ENCODE measurements around the gene WFIKKN1.

WFIKKN1 gene

DNA sequence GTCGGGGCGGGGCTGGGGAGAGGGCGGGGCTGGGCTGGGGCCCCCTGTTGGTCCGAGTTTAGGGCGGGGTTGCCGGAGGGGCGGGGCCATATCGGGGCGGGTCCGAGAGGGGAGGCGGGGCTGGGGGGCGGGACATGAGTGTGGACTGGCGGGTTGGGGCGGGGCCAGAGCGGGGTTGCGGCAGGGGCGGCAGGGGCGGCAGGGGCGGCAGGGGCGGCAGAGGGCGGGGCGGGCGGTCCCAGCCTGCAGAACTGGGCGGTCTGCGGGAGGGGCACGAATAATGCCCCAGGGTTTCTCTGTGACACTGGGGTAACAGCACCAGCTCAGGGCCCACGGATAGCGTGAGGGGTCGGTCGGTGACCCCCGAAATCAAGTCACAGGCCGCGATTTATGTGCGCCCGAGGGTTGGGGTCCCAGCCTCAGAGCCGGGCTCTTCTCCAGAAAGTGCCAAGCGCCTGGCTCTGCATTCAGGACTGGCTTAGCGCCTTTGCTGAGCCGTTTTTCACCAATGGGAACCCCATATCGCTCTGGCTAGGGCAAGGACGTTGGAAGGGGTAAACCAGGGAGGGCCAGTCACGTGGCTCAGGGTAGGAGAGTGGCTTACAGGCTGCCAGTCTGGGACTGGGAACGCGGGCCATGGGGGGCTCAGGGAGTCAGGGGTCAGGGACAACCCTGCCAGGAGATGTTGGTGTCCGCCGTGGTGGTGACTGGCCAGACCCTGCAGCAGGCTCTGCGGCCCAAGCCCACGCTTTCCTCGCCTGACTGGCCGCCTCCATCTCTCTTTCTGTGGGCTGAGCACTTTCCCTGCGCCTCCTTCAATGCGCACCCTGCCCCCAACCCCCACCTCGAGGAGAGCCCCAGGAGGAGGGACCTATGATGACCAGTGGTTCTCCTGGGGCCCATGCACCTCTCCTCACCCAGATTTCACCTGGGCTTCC, 6.6 kb downstream of the WFIKKN1 start:
- Histone ChIP-seq H3K4me1 (ENCODE audit: control insufficient read depth, insufficient read depth, low read length) (peaks cover 31% of the 10 kb centered on the region), H3K27ac (ENCODE audit: insufficient read depth, low read depth, low read length, poor library complexity, severe bottlenecking) (peak overlapping the region; percentile 55), H3K9me3 (ENCODE audit: control insufficient read depth, low read length) (no peaks in the 10 kb centered on the region), H3K27me3 (ENCODE audit: control insufficient read depth, insufficient read depth, low read length, poor library complexity, severe bottlenecking) (peaks cover 15% of the 10 kb centered on the region), H3K4me3 (ENCODE audit: insufficient read depth, low read depth, low read length) (peak overlapping the region; percentile 77), H3K36me3 (ENCODE audit: control insufficient read depth, insufficient read depth, low read length) (no peaks in the 10 kb centered on the region)
- WGBS, 2 experiments, result 28 to 29% methylated on average over 53 of the region's 53 CpGs

DNA sequence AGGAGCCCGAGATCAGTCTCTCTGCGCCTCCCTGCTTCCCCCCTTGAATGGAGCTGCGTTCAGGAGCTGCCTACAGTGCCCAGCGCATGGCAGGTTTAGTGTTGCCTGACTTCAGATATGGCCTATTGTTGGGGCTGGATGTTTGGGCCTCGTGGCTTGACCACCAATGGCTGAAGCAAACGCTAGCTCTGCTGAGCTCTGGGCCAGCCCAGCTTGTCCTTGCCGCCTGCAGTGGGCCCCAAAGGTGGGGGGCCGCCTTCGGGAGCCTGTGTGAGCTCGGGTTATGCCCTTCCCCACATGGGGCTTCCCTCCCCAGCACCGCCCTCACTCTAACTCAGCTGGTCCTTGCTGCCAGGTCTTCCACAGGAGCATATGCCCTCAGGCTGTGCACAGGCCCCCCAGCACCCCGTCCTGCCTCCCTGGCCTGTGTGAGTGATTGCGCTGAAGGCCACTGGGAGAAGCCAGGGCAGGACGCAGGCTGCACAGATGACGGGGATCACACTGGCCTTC, 7.3 kb downstream of the WFIKKN1 start:
- Histone ChIP-seq H3K4me3 (ENCODE audit: insufficient read depth, low read depth, low read length) (no peak overlapping the region), H3K27ac (ENCODE audit: insufficient read depth, low read depth, low read length, poor library complexity, severe bottlenecking) (no peak overlapping the region), H3K4me1 (ENCODE audit: control insufficient read depth, insufficient read depth, low read length) (peaks cover 30% of the 10 kb centered on the region), H3K36me3 (ENCODE audit: control insufficient read depth, insufficient read depth, low read length) (no peaks in the 10 kb centered on the region), H3K27me3 (ENCODE audit: control insufficient read depth, insufficient read depth, low read length, poor library complexity, severe bottlenecking) (peaks cover 22% of the 10 kb centered on the region), H3K9me3 (ENCODE audit: control insufficient read depth, low read length) (no peaks in the 10 kb centered on the region)
- 78 to 80% methylated on average over 15 of the region's 15 CpGs for WGBS, 2 experiments

DNA sequence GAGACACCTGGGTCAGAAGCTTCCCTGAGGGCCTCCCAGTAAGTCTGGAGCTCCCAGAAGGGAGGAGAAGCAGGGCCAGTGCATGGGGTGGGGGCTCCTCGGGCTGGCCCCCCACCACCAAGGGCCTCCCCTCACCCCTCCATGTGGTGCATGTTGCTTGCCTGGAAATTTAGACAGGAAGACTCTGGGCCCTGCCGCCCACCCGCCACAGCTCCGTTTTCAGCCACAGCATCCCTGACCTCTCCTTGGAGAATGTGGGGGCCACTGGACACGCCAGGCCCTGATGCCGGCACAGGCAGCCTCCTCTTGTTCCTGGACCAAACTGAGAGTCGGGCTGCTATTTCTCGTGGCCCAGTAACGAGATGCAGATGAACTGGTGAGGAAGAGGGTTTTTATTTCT, 8.1 kb downstream of the WFIKKN1 start:
- H3K4me1 ChIP-seq (ENCODE audit: control insufficient read depth, insufficient read depth, low read length), result peaks cover 30% of the 10 kb centered on the region
- peaks cover 30% of the 10 kb centered on the region for H3K27me3 ChIP-seq (ENCODE audit: control insufficient read depth, insufficient read depth, low read length, poor library complexity, severe bottlenecking)
- no peaks in the 10 kb centered on the region for H3K9me3 ChIP-seq (ENCODE audit: control insufficient read depth, low read length)
- 86 to 92% methylated on average over 9 of the region's 9 CpGs for whole genome bisulfite sequencing, 2 experiments
- no peaks in the 10 kb centered on the region for H3K36me3 ChIP-seq (ENCODE audit: control insufficient read depth, insufficient read depth, low read length)
- H3K4me3 ChIP-seq (ENCODE audit: insufficient read depth, low read depth, low read length), result no peak overlapping the region
- no peak overlapping the region for H3K27ac ChIP-seq (ENCODE audit: insufficient read depth, low read depth, low read length, poor library complexity, severe bottlenecking)

DNA sequence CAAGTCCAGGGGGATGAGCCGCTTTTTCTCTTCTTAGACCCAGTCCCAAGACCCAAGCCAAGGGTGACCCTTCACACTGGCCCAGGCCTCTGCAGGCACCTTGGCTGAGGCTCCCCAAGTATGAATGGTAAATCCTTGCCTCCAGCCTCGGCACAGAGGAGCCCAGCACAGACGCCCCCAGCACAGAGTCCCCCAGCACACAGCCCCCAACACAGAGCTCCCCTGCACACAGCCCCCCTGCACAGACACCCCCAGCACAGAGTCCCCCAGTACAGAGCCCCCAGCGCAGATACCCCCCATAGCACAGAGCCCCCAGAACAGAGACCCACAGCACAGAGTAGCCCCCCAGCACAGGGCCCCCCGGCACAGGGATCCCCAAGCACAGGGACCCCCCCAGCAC, 9.8 kb downstream of the WFIKKN1 start:
- Histone ChIP-seq H3K36me3 (ENCODE audit: control insufficient read depth, insufficient read depth, low read length) (no peaks in the 10 kb centered on the region), H3K27me3 (ENCODE audit: control insufficient read depth, insufficient read depth, low read length, poor library complexity, severe bottlenecking) (peaks cover 34% of the 10 kb centered on the region), H3K4me3 (ENCODE audit: insufficient read depth, low read depth, low read length) (no peak overlapping the region), H3K9me3 (ENCODE audit: control insufficient read depth, low read length) (no peaks in the 10 kb centered on the region), H3K27ac (ENCODE audit: insufficient read depth, low read depth, low read length, poor library complexity, severe bottlenecking) (no peak overlapping the region), H3K4me1 (ENCODE audit: control insufficient read depth, insufficient read depth, low read length) (peaks cover 22% of the 10 kb centered on the region)
- WGBS, 2 experiments, result 87 to 95% methylated on average over 3 to 4 of the region's 5 CpGs

DNA sequence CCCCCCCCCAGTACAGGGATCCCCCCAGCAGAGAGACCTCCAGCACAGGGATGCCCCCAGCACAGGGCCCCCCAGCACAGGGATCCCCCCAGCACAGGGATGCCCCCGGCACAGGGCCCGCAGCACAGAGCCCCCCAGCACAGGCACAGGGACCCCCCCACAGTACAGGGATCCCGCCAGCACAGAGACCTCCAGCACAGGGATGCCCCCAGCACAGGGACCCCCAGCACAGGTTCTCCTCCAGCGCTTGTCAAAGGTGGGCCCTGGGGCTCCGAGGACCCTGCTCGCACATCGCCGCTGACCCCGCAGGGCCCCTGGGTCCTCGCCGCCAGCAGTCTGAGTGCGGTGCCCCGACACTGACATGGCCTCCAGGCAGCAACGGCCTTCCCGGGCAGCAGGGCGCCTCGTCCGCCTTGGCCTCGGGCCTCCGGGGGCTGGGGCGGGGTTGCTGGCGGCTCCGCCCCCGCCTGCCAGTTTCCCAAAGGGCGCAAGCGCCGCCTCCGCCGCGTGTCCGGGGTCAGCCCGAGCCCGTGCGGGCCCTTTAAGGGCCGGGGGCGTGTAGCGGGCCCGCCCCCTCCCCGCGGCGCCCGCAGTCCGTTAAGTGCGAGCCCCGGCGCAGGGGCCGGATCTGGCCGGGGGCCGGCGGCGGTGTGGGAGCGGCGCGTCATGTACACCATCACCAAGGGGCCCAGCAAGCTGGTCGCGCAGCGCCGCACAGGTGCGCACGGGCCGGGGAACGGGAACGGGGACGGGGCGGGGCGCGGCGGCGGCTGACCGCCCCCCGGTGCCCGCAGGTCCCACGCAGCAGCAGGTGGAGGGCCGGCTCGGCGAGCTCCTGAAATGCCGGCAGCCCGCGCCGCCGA, 10.8 kb downstream of the WFIKKN1 start, which contains the start of gene MCRIP2:
MCRIP2 (plus strand) TSS at position 503 of the 863 bp plus-strand sequence; CDS start at position 667, 164 bp downstream.
- H3K9me3 ChIP-seq (ENCODE audit: control insufficient read depth, low read length), result no peaks in the 10 kb centered on the region
- H3K27ac ChIP-seq (ENCODE audit: insufficient read depth, low read depth, low read length, poor library complexity, severe bottlenecking), result no peak within 1 kb of the TSS
- H3K36me3 ChIP-seq (ENCODE audit: control insufficient read depth, insufficient read depth, low read length), result no peaks in the 10 kb centered on the region
- peak within 1 kb of the TSS; percentile 50 for H3K4me3 ChIP-seq (ENCODE audit: insufficient read depth, low read depth, low read length)
- H3K4me1 ChIP-seq (ENCODE audit: control insufficient read depth, insufficient read depth, low read length), result peaks cover 22% of the 10 kb centered on the region
- peaks cover 34% of the 10 kb centered on the region for H3K27me3 ChIP-seq (ENCODE audit: control insufficient read depth, insufficient read depth, low read length, poor library complexity, severe bottlenecking)
- 2 to 3% methylated on average over 80 to 81 of the region's 81 CpGs for WGBS, 2 experiments

DNA sequence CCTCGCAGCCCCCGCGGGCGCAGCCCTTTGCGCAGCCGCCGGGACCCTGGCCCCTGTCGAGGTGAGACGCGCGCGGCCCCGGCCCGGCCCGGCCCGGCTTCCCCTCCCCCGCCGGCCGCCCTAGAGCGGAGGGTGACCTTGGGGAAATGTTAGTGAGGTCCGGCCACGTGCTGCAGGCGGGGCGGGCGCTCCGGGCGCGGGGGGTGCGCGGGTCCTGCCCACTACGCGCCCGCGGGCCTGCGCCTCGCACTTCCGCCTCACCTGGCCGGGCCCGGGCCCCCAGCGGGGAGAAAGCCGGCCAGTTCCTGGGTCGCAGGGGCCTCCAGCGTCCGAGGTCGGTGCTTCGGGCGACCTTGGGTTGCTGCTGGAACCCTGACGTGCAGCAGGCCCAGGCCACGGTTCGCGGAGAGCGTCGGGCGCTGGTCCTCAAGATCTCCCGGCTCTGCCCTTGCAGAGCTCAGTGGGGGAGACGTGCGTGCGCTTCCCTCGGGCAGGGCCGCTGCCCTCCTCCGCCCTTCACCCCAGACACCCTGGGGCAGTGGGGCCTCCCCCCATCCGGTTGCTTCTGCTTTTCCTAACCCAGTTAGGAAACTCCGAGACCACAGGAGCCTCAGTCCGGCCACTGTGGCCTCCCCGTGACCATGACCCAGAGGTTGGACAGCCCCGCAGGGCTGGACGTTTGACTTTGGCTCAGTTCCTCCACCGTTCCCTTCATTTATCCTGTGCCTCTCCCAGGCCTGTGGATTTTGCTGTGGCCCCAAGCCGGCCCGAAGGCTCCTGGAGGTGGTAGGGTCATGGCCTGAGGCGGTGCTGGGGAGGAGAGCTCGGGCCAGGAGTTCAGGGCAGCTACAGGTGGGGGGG, 11.6 kb downstream of the WFIKKN1 start:
- WGBS, 2 experiments, result 10% methylated on average over 72 of the region's 72 CpGs
- Histone ChIP-seq H3K27ac (ENCODE audit: insufficient read depth, low read depth, low read length, poor library complexity, severe bottlenecking) (no peak overlapping the region), H3K9me3 (ENCODE audit: control insufficient read depth, low read length) (no peaks in the 10 kb centered on the region), H3K4me3 (ENCODE audit: insufficient read depth, low read depth, low read length) (peak overlapping the region; percentile 50), H3K36me3 (ENCODE audit: control insufficient read depth, insufficient read depth, low read length) (no peaks in the 10 kb centered on the region), H3K4me1 (ENCODE audit: control insufficient read depth, insufficient read depth, low read length) (peaks cover 19% of the 10 kb centered on the region), H3K27me3 (ENCODE audit: control insufficient read depth, insufficient read depth, low read length, poor library complexity, severe bottlenecking) (peaks cover 34% of the 10 kb centered on the region)

DNA sequence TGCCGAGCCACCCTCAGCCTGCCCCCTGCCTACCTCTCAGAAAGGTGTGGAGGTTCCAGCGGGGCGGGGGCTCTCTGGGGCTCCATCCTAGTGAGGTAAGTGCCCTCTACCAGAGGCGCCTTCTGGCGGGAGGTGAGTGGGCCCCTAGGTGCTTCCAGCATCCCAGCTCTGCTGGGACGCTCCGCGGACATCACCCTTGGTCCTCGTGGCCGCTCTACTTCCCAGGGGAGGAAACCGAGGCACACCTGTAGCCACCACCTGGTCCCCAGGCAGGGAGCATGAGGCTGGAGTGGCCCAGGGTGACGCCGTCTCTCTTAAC, 12.2 kb downstream of the WFIKKN1 start:
- Histone ChIP-seq H3K36me3 (ENCODE audit: control insufficient read depth, insufficient read depth, low read length) (no peaks in the 10 kb centered on the region), H3K4me3 (ENCODE audit: insufficient read depth, low read depth, low read length) (no peak overlapping the region), H3K9me3 (ENCODE audit: control insufficient read depth, low read length) (no peaks in the 10 kb centered on the region), H3K27ac (ENCODE audit: insufficient read depth, low read depth, low read length, poor library complexity, severe bottlenecking) (no peak overlapping the region), H3K27me3 (ENCODE audit: control insufficient read depth, insufficient read depth, low read length, poor library complexity, severe bottlenecking) (peaks cover 34% of the 10 kb centered on the region), H3K4me1 (ENCODE audit: control insufficient read depth, insufficient read depth, low read length) (peaks cover 13% of the 10 kb centered on the region)
- 84 to 89% methylated on average over 13 of the region's 13 CpGs for whole genome bisulfite sequencing, 2 experiments

DNA sequence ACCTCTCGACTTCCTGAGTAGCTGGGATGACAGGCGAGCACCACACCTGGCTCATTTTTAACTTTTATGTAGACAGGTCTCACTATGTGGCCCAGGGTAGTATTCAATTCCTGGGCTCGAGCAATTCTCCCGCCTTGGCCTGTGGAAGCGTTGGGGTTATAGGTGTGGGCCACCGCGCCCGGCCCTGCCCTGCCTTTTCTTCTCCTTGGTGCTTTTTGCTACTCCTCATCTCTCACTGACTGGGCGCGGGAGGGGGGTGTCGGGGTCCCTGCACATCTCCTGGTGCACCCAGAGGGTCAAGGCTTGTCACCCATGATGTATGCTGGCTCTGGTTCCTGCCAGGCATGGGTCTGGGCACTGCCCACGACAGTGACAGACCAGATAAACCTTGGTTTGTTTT, 13.8 kb downstream of the WFIKKN1 start:
- Histone ChIP-seq H3K9me3 (ENCODE audit: control insufficient read depth, low read length) (no peaks in the 10 kb centered on the region), H3K27me3 (ENCODE audit: control insufficient read depth, insufficient read depth, low read length, poor library complexity, severe bottlenecking) (peaks cover 34% of the 10 kb centered on the region), H3K36me3 (ENCODE audit: control insufficient read depth, insufficient read depth, low read length) (no peaks in the 10 kb centered on the region), H3K27ac (ENCODE audit: insufficient read depth, low read depth, low read length, poor library complexity, severe bottlenecking) (no peak overlapping the region), H3K4me3 (ENCODE audit: insufficient read depth, low read depth, low read length) (no peak overlapping the region), H3K4me1 (ENCODE audit: control insufficient read depth, insufficient read depth, low read length) (peaks cover 7% of the 10 kb centered on the region)
- 92 to 96% methylated on average over 12 of the region's 12 CpGs for WGBS, 2 experiments

DNA sequence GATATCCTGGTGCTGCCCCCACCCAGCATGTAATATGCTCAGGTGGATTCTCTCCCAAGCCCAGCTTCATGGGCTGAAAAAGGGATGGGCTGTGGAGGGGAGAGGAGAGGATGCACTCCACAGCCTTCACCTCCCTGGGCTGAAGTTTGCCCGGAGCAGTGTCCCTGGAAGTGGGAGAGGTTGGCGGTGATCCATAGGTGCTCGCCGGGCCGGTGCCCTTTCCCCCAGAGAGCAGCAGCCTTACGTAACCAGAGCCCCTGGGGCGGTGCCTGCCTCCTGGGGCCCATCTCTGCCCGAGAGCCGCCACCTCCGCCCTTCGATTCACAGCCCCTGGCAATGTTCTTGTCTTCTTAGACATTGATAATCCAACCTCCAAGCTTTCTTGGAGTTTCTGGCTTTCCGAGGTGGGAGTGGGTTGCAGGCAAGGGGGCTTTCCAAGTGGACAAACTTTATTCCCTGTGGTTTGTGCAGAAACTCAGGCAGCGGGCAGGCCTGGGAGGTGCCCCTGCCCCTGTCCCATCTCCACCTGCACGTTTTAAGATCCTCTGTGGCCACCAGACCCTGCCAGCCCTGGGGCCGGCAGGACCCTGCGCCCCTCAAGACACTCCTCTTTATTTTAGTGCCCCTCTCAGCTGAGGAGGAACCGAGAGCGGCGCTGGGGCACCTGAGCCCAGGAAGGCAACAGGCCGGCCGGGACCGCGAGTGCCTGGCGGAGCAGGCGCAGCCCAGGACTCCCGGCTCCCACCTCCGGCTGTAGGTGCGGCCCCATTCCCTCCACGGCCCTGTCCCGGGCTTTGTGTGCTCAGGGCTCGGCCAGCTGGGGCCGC, 15.3 kb downstream of the WFIKKN1 start:
- Histone ChIP-seq H3K36me3 (ENCODE audit: control insufficient read depth, insufficient read depth, low read length) (no peaks in the 10 kb centered on the region), H3K27ac (ENCODE audit: insufficient read depth, low read depth, low read length, poor library complexity, severe bottlenecking) (no peak overlapping the region), H3K4me3 (ENCODE audit: insufficient read depth, low read depth, low read length) (no peak overlapping the region), H3K9me3 (ENCODE audit: control insufficient read depth, low read length) (no peaks in the 10 kb centered on the region), H3K27me3 (ENCODE audit: control insufficient read depth, insufficient read depth, low read length, poor library complexity, severe bottlenecking) (peaks cover 32% of the 10 kb centered on the region), H3K4me1 (ENCODE audit: control insufficient read depth, insufficient read depth, low read length) (peaks cover 6% of the 10 kb centered on the region)
- 90 to 91% methylated on average over 32 of the region's 32 CpGs for WGBS, 2 experiments
